D721Med (cell line): ENCODE results near the gene TMEM235.

Source experiments
- DNase-seq: peaks from one replicate; pipeline ENCODE4 v3.0.0; 2011; ENCODE audit warnings: low spot score; ENCODE audit not compliant: insufficient read length
- FAIRE-seq: peaks from 2 replicates; lab custom pipeline; 2011; peaks lifted over from hg19 to GRCh38; lab: Jason Lieb, UNC
- CTCF ChIP-seq: IDR thresholded peaks from 2 replicates; pipeline ENCODE4 v1.5.1; 2012; ENCODE audit warnings: mild to moderate bottlenecking, control low read depth; ENCODE audit not compliant: insufficient read depth; ENCODE audit errors: missing control alignments

TMEM235 gene

GRCh38 chr17:78226759-78227454 is 4.5 kb upstream of the TMEM235 start:
- FAIRE-seq (no peak), DNase-seq (no peak)
- no peak for TF ChIP-seq CTCF

DNA sequence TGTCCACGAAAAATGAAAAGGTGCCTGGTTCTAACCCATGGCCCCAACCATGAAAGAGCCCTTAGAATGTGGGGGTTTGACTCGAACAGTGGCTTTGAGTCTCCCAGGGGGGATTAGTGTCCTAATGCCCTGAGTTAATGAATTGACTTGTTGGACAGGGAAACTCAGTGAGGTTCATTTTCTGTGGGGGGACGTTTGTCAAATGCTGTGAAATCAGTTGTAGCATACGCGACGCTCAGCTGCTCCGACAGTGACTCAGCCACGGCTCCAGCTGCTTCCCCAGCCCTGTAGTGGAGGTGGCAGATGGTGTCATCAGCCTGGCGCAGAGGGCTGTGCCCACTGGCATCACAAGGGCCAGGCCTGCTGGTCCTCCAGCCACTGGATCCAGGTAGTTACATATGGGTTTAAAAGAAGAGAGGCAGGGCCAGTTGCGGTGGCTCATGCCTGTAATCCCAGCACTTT is 3.9 kb upstream of the TMEM235 start:
- FAIRE-seq (no peak), DNase-seq (no peak)
- TF ChIP-seq CTCF, result no peak

- DNase-seq, result no peak
- TF ChIP-seq CTCF, result no peak
- FAIRE-seq, result no peak
These were observed 3.3 kb upstream of the TMEM235 start for GRCh38 chr17:78228176-78228575.

DNA sequence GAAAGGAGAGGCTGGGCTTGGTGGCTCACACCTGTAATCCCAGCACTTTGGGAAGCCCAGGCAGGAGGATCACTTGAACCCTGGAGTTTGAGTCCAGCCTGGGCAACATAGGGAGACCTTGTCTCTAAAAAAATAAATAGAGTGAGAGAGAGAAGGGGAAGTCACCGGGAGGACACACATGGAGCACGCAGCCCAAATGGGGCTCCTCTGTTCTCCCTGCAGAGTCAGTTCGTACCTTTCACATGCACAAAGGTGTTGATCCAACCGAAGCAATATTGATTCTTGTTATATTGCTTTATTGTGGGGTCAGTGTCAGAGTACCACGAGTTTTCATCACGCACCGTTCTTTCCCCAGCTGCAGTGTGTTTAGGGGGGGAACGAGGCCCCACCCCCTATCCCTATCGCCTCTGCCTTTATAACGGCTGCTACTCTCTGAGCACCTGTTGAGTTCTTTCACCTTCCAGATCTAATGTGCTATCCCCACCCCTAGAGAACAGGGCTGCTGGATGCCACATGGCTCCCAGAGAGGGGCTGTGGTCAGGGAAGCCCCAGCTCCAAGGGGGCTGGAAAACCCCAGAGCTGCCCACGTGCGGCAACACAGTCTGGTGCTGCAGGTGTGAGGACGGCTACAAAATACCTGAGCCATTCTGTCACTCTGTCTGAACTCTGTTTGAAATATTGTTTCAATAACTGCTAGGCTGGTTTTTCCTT is 1.0 kb upstream of the TMEM235 start:
- FAIRE-seq, result no peak
- TF ChIP-seq CTCF, result no peak
- no peak for DNase-seq

DNA sequence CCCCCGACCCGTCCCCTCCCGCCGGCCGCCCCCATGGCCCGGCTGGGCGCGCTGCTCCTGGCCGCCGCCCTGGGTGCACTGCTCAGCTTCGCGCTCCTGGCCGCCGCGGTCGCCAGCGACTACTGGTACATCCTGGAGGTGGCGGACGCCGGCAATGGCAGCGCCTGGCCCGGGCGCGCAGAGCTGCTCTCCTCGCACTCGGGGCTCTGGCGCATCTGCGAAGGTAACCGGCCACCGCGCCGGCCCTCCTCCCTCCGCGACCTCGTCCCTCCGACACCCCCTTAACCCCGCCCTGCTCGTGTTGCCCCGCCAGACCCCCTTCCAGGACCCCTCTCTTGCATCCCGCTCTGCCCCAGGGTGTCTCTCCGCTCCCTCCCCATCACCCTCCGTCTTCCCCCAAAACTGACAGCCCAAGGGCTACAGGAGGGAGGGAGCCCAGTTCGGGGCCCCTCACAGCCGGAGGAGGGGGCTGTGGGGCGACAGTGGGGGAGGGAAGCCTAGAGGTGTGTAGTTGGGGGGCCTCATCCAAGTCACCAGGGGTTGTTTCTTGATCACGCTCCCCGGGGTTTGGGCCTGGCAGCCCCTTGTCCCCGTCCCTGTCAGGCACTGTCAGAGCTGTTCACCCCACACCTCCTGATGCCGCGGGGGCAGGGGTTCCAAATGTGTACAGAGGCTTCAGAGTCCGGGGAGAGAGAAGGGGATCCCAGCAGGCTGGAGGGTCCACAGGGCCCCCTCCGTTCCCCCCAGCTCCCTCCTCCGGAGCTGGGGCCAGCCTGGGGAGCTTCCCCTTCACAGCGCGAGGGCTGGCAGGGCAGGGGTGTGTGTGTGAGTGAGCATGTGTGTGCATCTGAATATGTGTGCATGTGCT is 794 bp downstream of the TMEM235 start:
- no peak for DNase-seq
- no peak for TF ChIP-seq CTCF
- no peak for FAIRE-seq

GRCh38 chr17:78232859-78233173 is 1.4 kb downstream of the TMEM235 start:
- TF ChIP-seq CTCF, result no peak
- FAIRE-seq (no peak), DNase-seq (no peak)
